Coronary artery (tissue), 2 donors: Measurements from ENCODE around the gene PIGR.

Experiments used
- DNase-seq: peaks from one replicate; pipeline ENCODE4 v3.0.0-alpha.2; 2017; ENCODE audit warnings: low spot score
- H3K27ac ChIP-seq, 2 donors: fragments of 200-600 bp; sonication (generic); one replicate each; pipeline ENCODE4 v1.5.1; 2016 to 2019
- H3K4me3 ChIP-seq: fragments of 200-600 bp; sonication (generic); 2 replicates; pipeline ENCODE4 v1.5.1; 2016; ENCODE audit warnings: mild to moderate bottlenecking, moderate library complexity
- CTCF ChIP-seq: fragments of 200-600 bp; sonication (generic); IDR thresholded peaks from one replicate; pipeline ENCODE4 v1.5.1; 2019; ENCODE audit warnings: antibody characterized with exemption

The PIGR gene

GRCh38 chr1:206933333-206933945 lies 12.8 kb downstream of the PIGR start:
- Histone ChIP-seq H3K27ac (no peak overlapping the region), H3K4me3 (no peak overlapping the region)
- DNase-seq: no peak
- no peak for TF ChIP-seq CTCF

DNA sequence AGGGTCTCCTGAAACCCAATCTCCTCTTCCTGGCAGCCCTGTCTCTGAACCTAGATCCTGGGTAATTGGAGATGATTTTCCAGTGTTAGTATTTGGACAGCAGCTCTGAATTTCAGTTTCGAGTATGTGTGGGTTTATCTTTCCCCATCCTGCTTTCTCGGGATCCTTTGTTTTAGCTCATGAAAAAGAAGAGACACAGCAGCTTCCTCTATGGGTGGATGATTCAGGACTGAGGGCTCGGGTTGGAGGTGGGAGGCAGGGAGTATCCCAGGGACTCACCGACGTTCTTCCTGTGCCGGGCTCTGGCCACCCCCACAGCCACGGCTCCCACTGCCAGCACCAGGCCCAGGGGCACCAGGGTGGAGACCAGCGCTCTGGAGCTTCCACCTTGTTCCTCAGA lies 14.1 kb downstream of the PIGR start:
- Histone ChIP-seq H3K27ac (no peak overlapping the region), H3K4me3 (no peak overlapping the region)
- no peak for TF ChIP-seq CTCF
- no peak for DNase-seq

DNA sequence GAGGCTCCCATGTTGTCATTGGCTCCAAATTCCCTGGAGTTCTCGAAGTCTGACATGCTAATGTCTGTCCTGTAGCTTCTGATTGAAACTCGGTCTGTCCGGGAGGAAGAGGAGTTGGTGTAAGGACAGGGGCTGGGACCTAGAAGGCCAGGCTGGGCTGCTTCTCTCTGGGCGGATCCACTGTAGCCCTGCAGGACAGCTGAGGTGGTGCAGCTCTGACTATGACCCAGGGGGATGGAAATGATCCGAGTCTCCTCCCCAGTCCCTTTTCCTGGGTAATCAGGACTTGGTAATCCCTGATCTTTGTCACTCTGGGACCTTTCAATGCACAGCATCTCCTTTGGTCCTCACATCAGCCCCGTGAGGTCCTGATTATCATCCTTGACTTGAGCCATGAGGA lies 14.6 kb downstream of the PIGR start:
- TF ChIP-seq CTCF: no peak
- Histone ChIP-seq H3K4me3 (no peak overlapping the region), H3K27ac (no peak overlapping the region)
- no peak for DNase-seq

GRCh38 chr1:206930210-206930798 lies 16.0 kb downstream of the PIGR start:
- no peak overlapping the region for H3K4me3 ChIP-seq
- DNase-seq: no peak
- H3K27ac ChIP-seq: no peak overlapping the region
- TF ChIP-seq CTCF: no peak

- no peak for TF ChIP-seq CTCF
- no peak overlapping the region for H3K27ac ChIP-seq
- no peak overlapping the region for H3K4me3 ChIP-seq
- DNase-seq: no peak
Observed at GRCh38 chr1:206929524-206929923, 16.7 kb downstream of the PIGR start.

DNA sequence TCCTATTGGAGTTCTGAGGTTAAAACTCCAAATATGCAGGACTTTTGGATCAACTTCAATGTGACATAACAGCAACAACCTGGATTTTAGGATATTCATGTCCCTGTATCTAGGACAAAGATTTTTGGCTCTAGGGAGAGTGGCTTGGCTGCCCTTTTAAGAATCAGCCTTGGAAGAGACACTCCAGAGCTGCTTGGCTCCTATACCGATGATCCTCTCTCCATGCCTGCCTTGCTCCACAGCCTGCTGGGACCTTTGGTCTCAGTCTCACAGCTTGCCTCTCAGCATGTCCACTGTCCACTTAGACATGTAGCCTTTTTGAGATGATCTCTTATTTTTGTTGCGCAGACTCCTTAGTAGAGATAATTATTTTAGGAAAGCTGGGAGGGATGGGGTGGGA lies 20.0 kb downstream of the PIGR start:
- Histone ChIP-seq H3K27ac (no peak overlapping the region), H3K4me3 (no peak overlapping the region)
- no peak for TF ChIP-seq CTCF
- DNase-seq: no peak

GRCh38 chr1:206925106-206925736 lies 21.0 kb downstream of the PIGR start:
- Histone ChIP-seq H3K4me3 (no peak overlapping the region), H3K27ac (no peak overlapping the region)
- no peak for TF ChIP-seq CTCF
- no peak for DNase-seq
